Measurements from ENCODE around the gene P2RY11.

Gene P2RY11

DNA sequence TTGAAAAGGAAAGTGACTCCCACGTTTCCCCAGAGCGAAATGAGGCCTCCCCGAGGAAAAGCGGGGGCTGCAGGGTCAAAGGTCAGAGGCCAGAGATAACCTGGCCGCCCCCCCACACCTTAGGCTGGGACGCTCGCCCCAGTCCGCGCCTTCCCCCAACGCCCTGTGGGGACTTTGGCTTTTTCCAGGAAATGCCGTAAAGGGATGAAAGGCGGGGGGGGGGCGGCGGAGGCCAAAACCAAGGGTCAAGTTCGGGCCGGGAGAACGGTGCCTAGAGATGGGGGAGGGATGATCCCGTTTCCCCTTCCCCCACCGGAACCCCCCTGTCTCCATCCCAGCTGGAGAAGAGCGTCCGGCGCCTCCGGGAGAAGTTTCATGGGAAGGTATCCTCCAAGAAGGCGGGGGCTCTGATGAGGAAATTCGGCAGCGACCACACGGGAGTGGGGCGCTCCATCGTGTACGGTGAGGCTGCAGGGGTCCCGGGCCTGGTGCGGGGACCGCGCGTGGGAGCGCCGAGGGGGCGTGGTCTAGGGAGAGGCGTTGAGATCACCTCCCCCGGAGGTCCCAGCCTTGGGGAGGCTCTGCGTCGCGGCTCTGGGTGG lies 24.8 kb upstream of the P2RY11 start:
- no peak for DNase-seq (ENCODE audit: low spot score)
- peak overlapping the region; percentile 72 for H3K27ac ChIP-seq
- TF ChIP-seq, protein P1, sequence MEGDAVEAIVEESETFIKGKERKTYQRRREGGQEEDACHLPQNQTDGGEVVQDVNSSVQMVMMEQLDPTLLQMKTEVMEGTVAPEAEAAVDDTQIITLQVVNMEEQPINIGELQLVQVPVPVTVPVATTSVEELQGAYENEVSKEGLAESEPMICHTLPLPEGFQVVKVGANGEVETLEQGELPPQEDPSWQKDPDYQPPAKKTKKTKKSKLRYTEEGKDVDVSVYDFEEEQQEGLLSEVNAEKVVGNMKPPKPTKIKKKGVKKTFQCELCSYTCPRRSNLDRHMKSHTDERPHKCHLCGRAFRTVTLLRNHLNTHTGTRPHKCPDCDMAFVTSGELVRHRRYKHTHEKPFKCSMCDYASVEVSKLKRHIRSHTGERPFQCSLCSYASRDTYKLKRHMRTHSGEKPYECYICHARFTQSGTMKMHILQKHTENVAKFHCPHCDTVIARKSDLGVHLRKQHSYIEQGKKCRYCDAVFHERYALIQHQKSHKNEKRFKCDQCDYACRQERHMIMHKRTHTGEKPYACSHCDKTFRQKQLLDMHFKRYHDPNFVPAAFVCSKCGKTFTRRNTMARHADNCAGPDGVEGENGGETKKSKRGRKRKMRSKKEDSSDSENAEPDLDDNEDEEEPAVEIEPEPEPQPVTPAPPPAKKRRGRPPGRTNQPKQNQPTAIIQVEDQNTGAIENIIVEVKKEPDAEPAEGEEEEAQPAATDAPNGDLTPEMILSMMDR (conservative IDR thresholded peaks at IDR 0.05; ENCODE audit: low read depth) = no peak
- CTCF ChIA-PET = no interaction called here
- POLR2A ChIA-PET (ENCODE audit: low non-redundant PET) = no interaction called here

- no peak for DNase-seq (ENCODE audit: low spot score)
- H3K27ac ChIP-seq = peak overlapping the region; percentile 72
- ChIA-PET POLR2A (ENCODE audit: low non-redundant PET) (no interaction called here), CTCF (no interaction called here)
- TF ChIP-seq, protein P1 (conservative IDR thresholded peaks at IDR 0.05; ENCODE audit: low read depth) = no peak
Measured at GRCh38 chr19:10087296-10088061, 24.0 kb upstream of the P2RY11 start.

DNA sequence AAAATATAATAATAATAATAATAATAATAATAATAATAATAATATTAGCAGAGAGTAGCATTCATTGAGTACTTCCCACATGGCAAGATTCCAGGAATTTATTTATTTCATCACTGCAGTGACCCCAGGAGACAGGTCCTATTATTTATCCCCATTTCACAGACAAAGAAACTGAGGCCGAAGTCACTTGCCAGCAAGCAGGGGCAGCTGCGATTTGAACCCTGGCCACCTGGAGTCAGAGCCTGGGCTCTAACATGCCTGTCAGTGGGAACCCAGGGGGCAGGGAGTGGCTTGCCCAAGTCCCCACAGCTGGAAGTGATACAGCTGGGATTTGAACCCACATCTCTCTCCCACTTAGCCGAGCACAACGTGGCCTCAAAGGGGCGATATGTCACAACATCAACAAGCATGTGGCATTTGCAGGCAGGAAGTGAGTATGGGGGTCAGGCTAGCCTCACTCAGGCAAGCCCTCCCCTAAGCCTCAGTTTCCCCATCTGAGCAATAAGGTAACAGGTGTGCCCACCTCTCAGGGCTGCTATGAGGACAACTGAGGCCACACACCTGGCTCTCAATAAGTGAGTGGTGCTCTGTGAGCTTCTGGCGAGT lies 22.4 kb upstream of the P2RY11 start:
- DNase-seq (ENCODE audit: low spot score) = no peak
- TF ChIP-seq, protein P1 (conservative IDR thresholded peaks at IDR 0.05; ENCODE audit: low read depth) = no peak
- peak overlapping the region; percentile 72 for H3K27ac ChIP-seq
- POLR2A ChIA-PET (ENCODE audit: low non-redundant PET) = no interaction called here
- CTCF ChIA-PET = interaction anchor here (0.5 kb wide), 1 partner anchor 136 kb away, joined by 3 read pairs; no protein-coding TSS in a partner anchor

DNA sequence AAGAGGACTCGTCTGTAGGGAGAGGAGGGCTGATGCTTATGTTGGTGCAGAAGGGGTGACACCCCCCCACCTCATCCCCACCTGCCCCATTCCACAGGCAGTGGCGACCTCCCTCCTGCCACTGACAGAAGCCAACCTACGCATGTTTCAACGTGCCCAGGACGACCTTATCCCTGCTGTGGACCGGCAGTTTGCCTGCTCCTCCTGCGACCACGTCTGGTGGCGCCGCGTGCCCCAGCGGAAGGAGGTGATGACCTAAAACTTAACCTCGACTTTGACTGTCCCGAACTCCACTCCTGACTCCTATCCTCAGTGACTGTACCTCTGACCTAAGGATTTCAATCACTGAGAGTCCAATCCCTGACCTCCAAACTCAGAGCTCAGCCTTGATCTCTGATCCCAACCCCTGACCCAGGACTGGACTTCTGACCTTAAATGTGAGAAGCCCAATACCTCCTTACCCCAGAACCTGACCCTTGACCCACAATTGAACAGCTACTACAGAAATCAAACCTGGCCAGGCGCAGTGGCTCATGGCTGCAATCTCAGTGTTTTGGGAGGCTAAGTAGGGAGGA lies 21.6 kb upstream of the P2RY11 start:
- DNase-seq (ENCODE audit: low spot score) = no peak
- CTCF ChIA-PET = interaction anchor here (0.6 to 1.2 kb wide), 3 partner anchors 11 to 1660 kb away, joined by 3 to 4 read pairs (median 4); partner anchors contain the start of gene PPAN
- POLR2A ChIA-PET (ENCODE audit: low non-redundant PET) = no interaction called here
- TF ChIP-seq, protein P1 (conservative IDR thresholded peaks at IDR 0.05; ENCODE audit: low read depth) = no peak
- peak overlapping the region; percentile 72 for H3K27ac ChIP-seq

- no peak for DNase-seq (ENCODE audit: low spot score)
- ChIA-PET POLR2A (ENCODE audit: low non-redundant PET) (no interaction called here), CTCF (no interaction called here)
- H3K27ac ChIP-seq = peak overlapping the region; percentile 72
- TF ChIP-seq, protein P1 (conservative IDR thresholded peaks at IDR 0.05; ENCODE audit: low read depth) = no peak
Measured at GRCh38 chr19:10091370-10091687, 20.2 kb upstream of the P2RY11 start.

DNA sequence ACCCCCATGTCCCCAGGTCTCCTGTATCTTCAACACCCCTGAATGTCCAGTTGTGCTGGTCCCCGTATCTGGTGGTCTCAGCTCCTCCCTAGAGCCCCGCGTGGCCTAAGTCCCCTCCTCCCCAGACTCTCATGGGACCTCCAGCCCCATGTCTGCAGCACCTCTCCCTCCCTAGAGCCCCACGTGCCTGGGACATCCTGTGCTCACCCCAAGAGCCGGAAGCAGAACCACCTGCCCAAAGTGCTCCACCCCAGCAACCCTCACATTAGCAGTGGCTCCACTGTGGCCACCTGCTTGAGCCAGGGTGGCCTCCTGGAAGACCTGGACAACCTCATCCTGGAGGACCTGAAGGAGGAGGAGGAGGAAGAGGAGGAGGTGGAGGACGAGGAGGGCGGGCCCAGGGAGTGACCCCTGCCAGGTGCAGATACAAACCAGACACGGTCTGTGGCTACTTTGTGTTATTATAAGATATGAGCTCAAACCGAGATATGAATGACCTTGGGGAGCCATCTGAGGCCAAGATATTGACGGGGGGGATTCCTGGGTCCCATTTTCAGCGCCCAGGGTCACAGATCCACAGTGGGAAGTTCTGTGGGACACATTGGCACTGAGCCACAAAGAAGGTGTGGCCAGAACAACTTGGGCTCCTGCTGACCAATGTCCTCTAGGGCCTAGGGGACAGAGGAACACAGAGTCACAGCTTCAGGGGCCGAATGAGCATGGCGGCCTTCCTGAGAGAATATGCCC lies 19.4 kb upstream of the P2RY11 start:
- CTCF ChIA-PET = no interaction called here
- TF ChIP-seq, protein P1 (conservative IDR thresholded peaks at IDR 0.05; ENCODE audit: low read depth) = no peak
- DNase-seq (ENCODE audit: low spot score) = no peak
- H3K27ac ChIP-seq = peak overlapping the region; percentile 6; the same call in 1 of the 2 replicates
- POLR2A ChIA-PET (ENCODE audit: low non-redundant PET) = no interaction called here

Measured in RWPE1 (cell line).